HG02642 (cell line): ENCODE results near the gene ATG13.
"Not testable (repeated sequence)": the region's sequence is repeated elsewhere in the genome, so short reads cannot be mapped to it uniquely, and the experiment has no call there.

Experiments used
- ATAC-seq: cut with Tn5 transposase; IDR thresholded peaks from one replicate; pipeline ENCODE4 v1.9.1; 2021; ENCODE audit warnings: mild to moderate bottlenecking; ENCODE audit not compliant: unreplicated experiment, poor library complexity

ATG13 gene

DNA sequence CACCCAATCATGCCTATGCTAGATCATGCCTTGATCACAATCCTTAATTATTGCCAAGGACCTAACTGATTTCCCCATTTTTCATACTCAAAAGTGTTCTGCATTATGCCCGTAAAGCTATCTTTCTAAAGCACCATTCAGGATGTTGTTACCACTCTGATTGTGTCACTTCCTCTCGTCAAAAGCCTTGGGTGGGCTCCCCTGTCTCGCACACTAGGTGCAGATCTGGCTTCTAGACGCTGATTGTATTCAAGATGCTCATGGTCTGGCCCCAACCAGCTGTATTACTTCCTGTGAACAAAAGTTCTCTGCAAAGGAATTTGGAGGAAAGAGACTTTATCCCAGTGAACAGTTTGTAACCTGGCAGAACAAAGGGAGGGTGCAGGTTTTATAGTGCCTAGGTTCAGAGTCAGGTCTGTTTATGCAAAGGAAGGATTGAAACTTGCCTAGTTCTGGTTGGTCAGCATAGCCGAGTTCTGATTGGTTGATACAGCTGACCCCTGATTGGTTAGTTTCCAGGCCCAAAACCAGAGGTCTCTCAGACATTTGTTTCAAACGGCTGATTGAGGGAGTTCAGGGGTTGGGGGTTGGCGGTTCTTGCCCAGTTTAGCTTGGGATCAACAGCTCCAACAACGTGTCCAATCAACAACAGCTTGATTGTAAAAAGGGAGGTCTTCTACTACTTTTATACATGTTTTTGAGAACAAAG, 25.4 kb downstream of the ATG13 start:
- no peak for ATAC-seq

DNA sequence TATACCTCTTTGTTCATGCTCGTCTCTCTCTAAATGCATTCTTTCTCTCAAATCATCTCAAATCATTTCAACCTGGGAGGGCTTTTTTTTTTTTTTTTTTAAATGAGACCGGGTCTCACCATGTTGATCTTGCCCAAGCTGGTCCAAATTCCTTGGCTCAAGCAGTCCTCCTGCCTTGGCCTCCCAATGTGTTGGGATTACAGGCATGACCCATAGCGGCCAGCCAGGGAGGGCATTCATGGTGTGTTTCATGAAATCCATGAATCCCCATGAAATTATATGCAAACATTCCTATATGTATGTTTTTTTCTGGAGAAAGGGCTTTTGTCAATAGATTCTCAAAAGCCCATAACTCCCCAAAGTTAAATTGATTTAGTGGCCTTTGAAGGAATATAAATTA, 26.2 kb downstream of the ATG13 start:
- no peak for ATAC-seq

DNA sequence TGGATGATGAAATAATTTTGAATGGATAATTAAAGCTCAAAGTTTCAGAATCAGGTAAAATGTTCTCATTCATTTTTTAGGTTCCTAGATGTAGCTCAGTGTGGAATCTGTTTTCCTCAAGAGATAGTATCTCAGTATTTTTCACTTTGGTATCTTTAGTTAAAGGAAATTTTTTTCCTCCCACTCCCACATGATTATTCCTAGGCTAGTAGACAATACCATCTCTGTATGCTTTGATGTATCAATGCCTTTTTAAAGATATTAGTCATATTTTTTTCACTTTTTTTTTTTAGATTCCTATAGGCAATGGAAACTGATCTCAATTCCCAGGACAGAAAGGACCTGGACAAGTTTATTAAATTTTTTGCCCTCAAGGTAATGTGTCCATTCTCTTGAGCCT, 26.6 kb downstream of the ATG13 start:
- ATAC-seq: no peak

DNA sequence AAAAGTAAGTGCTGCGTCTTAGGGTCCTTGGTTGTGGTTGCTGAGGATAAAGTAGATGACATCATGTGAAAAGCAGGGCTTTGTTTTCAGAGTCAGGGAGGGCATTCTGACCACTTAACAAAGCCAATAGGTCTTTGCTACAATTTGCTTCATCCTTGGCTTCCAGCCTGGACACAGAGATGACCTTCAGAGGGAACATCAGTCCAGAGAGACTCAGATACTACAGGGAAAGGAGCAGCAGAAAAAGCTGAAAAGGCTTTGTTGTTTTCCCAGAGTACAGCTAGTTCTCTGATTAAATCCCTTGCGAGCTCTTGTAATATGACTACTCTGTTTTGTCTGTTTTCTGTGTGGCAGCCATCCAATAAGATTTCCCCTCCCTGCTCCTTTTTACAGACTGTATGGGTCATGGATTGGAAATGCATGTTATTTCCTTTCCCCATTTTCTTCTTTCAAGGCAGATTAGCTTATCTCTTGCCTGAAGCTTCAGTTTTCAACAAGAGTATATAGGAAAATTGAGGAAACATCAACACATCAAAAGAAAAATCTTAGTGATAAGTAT, 31.9 kb downstream of the ATG13 start:
- ATAC-seq: no peak

DNA sequence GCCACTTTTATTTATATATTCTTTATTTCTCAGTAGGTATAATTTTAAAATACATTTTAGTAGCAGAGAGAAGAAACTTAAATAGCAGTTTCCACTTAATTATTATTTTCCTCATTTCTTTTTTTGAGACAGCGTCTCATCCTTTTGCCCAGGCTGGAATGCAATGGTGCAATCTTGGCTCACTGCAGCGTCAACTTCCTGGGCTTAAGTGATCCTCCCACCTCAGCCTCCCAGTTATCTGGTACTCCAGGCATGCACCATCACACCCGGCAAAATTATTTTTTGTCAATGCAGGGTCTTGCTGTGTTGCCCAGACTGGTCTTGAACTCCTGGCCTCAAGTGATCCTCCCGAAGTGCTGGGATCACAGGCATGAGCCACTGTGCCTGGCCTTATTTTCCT, 38.3 kb downstream of the ATG13 start:
- no peak for ATAC-seq

DNA sequence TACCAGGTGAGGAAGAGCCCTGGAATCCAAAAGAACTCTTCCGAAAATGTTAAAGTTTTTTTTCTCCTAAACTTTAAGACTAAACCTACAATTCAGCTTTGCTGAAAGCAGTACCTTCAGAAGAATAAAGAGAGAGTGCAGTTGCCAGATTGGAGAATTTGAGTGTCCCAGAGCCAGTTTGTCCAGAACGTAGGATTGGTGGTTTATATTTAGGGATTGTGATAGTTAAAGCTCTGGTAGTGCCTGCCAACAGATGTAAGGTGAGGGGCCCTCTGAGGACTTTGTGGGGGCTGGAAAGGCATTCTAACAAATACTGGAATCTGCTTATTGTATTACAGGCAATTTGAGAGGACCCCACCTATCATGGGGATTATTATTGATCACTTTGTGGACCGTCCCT, 39.8 kb downstream of the ATG13 start:
- ATAC-seq: no peak

DNA sequence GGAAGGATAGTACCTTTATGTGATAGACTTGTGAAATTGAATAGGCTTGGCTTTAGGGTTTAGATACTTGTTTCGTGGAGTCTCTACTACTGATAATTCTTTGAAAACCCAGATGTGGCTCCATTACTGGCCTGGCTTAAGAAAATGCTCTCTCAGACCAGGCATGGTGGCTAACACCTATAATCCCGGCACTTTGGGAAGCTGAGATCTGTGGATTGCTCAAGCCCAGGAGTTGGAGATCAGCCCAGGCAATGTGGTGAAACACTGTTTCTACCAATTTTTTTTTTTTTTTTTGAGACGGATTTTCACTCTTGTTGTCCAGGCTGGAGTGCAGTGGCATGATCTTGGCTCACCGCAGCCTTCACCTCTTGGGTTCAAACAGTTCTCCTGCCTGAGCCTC, 40.9 kb downstream of the ATG13 start:
- no peak for ATAC-seq

DNA sequence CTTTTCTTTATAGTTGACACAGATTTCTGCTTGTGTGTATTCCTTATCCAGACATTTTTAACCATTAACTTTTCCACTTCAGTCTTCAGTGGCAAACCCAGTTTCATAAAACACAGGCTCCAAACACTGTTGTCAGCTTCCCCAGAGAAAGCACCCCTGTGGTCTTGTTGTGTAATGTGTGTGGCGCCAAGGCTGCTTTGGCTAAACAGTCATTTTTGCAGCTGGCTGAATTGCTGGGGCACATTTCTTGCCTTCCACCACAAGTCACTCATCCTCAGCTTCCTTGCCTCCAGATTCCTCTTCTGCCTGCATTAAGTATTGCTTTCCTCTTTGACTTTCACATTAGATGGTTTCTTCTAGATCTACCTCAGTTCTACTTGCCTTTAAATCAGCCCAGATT, 42.6 kb downstream of the ATG13 start:
- ATAC-seq: no peak

DNA sequence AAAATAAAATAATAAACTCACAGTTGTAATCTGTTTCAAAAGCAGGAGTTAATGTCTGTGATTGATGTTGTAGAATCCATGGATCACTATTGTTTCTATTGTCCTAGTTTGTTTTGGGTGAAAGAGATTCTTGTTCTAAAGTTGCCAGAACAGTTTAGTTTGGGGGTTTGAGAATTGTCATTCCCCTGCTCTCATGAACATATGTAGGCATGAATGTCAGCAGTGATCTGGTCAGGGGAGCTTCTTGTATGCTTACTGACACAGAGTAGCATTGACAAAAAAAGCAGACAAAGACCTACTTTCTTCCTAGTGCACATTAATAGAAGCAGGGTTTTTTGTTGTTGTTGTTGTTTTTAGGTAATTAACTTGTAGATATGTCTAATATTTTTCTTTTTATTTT, 44.5 kb downstream of the ATG13 start:
- ATAC-seq: no peak

DNA sequence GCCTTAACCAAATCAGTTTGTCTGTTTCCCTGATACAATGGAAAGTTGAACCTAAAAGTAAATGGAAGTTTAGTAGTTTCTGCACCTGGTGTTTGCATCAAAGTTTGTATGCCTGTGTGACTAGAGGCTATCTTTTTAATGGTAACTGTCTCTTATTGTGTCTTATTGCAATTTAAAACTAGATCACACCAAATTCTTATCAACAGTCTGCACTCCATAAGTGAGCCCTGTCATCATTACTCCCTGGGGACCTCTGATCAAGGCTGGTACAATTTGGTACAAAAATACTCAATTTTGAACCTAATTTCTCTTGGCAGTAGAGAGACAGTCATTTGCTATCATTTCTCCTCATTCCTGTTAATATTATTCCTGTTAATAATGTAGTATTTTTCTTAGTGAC, 45.0 kb downstream of the ATG13 start:
- no peak for ATAC-seq

DNA sequence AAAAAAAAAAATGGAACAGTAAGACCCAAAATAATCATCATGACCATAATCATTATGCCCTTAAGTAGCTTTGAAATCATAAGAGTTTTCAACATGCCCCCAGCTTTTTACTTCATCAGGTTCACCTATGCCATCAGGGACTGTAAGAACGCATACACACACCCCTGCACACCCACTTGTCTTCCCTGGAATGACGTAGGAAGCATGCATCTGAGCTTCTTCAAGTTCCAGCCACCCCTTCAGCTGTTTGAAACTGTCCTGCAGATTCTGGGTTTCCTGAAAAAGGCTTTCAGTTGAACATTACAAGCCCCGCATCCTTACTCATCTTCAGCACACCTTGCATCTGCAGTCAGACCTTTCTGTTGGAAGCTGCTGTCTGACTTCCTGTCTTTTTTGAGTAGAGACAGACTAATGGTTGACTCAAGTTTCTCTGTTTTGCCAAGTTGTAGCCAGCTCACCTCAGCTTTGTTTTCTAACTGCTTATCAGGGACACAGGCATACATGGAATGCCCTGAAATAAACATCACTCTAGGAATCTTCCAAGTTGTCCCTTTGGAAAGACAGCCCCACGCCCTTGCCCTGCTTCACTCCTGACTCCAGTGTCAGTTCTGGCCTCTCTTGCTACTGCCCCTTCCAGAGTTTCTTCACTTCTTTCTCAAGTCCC, 46.1 kb downstream of the ATG13 start:
- ATAC-seq: no peak

DNA sequence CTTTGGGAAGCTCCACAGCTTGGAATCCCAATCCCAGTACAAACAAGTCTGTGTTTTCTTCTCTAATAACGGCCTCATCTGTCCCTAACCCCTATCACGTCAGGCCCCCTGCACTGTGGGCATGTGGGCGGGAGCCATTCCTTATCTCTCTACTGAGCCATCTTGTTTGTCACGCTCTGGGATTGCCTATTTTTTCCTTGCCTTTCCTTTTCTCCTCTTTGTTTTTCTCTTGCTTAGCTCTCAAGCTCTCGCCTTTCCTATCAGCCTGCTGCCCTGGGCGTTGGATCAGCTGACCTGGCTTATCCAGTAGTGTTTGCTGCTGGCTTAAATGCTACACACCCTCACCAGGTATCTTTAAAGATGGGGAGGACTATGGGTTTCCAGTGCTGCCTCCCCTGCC, 47.3 kb downstream of the ATG13 start:
- ATAC-seq: no peak

DNA sequence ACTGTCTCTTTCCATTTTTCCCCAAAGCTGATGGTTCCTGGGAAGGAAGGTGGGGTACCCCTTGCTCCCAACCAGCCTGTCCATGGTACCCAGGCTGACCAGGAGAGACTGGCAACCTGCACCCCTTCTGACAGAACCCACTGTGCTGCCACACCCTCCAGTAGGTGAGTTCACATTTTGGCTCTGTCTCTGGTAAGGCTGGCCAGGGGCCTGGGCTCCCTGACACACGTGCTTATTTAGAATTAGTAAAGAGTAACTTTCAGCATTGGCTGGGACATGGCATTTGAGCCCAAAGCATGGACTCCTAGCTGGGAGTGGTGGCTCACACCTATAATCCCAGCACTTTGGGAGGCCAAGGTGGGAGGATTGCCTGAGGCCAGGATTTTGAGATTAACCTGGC, 48.0 kb downstream of the ATG13 start:
- no peak for ATAC-seq

DNA sequence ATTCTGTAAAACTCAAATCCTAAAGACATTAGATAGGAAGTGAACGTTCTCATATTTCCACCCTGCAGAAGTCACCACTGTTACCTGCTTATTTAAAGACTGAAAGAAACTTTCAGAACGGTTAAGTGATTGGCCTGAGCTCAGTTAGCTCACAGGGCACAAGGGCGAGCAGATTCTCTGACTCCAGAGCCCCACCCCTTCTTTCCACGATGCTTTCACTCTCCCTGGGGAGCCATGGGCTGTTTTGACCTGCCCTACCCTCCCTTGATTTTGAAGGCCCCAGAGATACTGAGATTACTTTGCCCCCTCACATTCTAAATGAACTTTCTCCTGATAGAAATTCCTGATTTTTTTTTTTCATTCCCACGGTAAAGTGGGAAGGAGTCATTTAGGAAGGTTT, 49.2 kb downstream of the ATG13 start:
- no peak for ATAC-seq

DNA sequence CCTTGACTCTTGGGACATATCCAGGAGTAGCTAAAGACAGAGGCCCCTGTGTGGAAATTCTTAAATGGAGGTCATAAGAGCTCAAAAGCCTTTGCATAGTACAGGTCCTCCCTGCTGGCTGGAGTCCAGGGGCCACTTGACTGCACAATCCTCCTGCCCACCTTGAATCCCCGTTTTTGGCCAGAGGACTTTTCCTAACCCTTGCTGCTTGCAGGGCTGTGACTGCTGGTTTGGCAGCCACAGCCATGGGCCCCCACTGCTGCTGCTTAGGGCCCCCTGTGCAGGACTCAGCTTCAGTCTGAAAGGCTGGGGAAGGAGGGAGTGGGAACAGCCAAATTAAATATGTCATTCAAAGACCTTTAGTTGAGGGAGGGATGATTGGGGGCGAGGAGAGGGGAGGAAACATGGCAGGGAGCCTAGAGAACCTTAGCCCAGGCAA, 49.7 kb downstream of the ATG13 start:
- no peak for ATAC-seq

DNA sequence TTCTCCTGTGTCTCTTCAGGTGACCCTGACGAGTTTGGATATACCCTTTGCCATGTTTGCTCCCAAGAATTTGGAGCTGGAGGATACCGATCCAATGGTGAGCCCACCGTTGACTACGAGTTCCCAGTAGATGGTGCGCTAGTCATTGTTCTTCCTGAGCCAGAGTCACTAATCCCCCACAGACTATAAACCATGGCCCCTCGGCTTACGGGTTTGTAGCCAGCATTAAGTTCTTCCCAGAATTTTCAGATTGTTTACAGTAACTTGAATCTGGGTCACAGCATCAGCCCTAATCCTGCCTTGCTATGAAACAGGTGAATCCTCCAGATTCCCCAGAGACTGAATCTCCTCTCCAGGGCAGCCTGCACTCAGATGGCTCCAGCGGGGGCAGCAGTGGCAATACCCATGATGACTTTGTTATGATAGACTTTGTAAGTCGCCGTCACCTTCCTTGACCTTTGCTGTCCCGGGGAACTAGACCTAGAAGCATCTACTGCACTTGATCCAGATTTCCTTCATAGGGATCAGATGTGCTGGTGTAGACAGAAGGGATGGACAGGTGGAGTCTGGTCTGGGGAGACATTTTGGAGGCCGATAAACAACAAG, 51.2 kb downstream of the ATG13 start:
- ATAC-seq: no peak

DNA sequence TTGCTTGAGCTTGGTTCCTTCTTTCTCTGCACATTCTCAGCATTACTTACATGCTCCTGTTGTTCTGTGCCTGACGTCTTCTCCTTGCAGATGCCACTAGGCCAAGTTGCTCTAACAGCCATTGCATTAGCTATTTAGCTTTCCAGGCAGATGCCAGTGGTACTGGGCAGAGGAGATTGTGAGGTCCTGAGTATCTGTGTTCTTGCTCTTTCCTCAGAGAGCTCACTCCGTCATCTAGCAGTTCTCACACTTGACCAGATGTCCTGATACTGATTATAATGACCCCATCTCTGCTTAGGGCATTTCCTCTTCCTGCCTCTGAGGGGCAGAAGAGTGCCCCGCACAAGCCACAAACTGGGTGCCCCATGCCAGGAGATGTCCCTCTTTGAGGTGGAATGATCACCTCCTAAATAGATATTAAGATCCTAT, 52.4 kb downstream of the ATG13 start:
- ATAC-seq: no peak

DNA sequence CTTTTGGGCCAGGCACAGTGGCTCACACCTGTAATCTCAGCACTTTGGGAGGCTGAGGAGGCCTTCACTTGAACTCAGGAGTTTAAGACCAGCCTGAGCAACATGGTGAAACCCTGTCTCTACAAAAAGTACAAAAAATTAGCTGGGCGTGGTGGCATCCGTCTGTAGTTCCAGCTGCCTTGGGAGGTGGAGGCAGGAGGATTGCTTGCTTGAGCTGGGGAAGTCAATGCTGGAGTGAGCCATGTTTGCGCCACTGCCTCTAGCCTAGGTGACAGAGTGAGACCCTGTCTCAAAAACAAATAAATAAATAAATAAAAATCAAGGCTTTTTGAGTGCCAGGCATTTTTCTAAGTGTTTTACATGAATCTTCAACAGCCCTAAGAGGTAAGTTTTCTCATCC, 53.2 kb downstream of the ATG13 start:
- ATAC-seq: not testable (repeated sequence)

DNA sequence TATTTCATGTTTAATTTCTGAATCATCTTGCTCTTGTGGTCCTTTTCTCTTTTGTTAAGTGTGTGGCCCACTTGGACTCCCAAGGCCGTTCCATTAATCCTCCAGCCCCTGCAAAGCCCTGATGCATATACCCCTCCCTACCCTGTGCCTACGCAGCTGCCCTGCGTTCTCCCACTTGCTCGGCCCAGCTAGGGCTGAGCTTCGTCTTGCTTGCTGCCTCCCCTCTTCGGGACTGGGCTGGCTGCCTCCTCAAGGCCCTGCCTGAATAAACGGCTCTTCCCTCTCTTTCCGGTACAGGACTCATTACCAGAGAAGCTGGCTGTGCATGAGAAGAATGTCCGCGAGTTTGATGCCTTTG, 54.6 kb downstream of the ATG13 start:
- ATAC-seq: no peak

DNA sequence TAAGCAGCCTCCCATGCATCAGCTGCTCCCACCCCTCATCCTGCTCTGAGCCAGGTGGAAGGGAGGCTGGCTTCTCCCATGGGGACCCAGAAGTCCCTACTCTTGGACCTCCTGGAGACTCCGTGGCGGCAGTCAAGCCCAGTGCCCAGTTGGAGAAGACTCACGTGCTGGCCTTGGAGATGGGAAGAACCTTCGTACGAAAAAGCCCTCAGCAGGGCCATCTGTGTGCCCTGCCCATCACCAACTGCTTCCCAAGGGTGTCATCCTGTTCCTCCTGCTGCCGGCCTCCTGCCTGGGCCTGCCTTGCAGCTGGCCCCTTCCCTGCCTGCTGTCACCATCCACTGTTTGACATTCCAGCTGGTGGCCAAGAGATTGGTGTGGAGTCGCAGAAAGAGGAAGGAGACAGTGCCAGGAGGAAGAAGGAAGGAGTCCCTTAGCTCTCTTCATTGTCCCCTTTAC, 55.1 kb downstream of the ATG13 start:
- ATAC-seq: no peak

DNA sequence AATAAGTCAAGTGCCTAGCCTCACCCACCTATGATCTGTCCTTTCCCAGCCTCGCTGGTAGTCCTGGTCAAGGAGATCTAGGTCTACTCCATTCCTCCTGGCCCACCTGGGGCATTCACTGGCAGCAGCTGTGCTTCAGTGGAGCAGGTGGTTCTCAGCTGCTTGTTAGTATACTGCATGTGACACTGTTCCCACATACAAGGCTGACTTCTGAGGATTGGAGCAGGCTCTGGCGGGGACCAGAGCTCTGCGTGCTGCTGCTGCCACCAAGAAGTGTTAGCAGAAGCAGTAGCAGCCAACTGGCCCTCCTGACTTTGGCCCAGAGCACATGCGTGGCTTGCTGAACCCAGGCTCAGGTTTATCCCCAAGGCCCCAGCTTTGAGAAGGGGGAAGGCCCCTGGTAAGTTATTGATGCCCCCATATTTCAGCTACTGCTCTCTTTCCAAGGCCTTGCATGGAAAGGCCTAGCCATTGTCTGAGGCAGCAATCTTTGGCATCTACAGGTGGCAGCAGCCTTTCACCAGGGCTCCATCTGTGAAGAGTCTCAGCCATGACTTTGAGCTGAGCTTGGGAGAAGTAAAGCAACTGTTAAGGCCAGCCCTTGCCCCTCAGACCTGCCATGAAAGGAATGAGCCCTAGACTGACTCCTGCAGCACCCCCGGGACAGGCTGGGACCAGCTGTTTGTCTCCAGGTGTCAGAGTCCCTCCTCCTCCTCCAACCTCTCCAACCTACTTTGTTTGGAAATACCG, 56.5 kb downstream of the ATG13 start:
- ATAC-seq: no peak
